Middle frontal gyrus (tissue), 1 donor: Measurements from ENCODE around the gene MUC6.

Experiments
- DNase-seq: peaks from one replicate; pipeline ENCODE4 v3.0.0-alpha.2; 2015; ENCODE audit warnings: low spot score; ENCODE audit errors: extremely low spot score

Gene MUC6

GRCh38 chr11:1036303-1036923, at the start of gene MUC6:
TSS of gene MUC6 (minus strand) at chr11:1036718. CDS start at chr11:1036655, 63 bp downstream.
- DNase-seq: no peak

- DNase-seq: no peak
These were observed 49.1 kb upstream of the MUC6 start for GRCh38 chr11:1085440-1086170.

DNA sequence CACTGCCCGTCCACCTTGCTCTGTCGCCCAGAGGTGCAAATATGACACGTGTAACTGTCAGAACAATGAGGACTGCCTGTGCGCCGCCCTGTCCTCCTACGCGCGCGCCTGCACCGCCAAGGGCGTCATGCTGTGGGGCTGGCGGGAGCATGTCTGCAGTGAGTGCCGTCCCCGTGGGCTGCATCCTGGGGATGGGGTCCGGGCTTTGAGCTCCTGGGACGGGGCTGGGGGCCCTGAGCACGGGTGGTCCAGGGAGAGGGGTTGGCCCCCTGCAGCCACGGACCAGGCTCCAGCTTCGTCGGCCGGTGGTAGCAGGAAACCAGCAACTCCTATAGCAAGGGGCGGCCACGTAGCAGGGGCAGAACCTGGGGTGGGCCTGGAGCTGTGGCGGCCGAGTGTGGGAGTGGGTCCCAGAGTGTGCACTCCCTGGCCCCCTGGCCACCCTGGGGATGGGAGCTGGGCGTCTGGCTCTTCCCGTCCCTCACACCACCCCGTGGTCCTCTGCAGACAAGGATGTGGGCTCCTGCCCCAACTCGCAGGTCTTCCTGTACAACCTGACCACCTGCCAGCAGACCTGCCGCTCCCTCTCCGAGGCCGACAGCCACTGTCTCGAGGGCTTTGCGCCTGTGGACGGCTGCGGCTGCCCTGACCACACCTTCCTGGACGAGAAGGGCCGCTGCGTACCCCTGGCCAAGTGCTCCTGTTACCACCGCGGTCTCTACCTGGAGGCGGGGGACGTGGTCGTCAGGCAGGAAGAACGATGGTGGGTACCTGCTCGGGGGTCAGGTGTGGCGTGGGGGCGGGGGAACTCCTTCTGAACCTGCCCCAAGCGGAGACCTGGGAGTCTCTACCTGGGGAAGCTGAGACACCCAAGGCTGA, 48.3 kb upstream of the MUC6 start:
- no peak for DNase-seq

DNA sequence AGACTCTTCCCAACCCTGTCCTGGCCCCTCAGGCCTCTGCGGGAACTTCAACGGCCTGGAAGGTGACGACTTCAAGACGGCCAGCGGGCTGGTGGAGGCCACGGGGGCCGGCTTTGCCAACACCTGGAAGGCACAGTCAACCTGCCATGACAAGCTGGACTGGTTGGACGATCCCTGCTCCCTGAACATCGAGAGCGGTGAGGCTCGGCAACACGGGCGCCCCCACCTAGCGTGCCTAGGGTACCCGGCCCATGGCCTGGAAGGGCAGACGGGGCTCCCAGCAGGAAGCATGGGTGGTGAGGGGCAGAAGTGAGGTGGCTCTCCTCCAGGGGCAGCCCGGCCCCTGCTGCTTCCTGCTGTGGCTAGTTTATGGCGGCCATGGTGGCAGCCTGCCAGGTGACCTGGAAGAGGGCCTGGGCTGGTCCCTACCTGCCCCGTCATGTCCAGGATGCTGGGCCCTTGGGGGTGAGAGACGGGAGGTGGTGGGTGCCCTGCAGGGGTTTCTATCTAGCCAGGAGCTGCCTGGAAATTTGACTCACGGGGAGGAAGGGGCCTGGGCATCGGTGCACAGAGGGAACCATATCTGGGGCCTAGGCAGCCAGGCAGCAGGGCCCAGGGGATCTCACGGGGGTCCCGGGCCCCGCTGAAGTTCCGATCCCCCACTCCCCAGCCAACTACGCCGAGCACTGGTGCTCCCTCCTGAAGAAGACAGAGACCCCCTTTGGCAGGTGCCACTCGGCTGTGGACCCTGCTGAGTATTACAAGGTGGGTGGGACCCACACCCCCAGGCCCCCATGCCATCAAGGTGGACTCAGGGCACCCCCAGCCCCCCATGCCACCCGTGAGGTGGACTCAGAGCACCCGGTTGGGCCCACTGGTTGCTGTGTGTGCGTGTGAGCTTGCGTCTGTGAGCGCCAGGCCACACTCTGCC, 47.4 kb upstream of the MUC6 start:
- no peak for DNase-seq

GRCh38 chr11:1082728-1083620, 46.5 kb upstream of the MUC6 start:
- DNase-seq: no peak

DNA sequence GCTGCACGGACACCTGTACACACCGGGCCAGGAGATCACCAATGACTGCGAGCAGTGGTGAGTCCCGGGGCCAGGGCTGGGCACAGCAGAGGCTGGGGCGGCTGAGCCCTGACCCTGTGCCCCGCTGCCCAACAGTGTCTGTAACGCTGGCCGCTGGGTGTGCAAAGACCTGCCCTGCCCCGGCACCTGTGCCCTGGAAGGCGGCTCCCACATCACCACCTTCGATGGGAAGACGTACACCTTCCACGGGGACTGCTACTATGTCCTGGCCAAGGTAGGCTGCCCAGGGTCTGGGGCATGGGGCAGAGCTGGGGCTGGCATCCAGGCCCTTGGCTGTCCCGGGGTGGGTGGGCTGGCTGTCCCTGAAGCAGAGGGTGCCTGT, 45.8 kb upstream of the MUC6 start:
- no peak for DNase-seq

- DNase-seq: no peak
These were observed 45.2 kb upstream of the MUC6 start for GRCh38 chr11:1081601-1082311.

- DNase-seq: no peak
These were observed 41.7 kb upstream of the MUC6 start for GRCh38 chr11:1078191-1078601.

GRCh38 chr11:1077417-1078119, 41.0 kb upstream of the MUC6 start:
- DNase-seq: no peak

GRCh38 chr11:1077033-1077416, 40.5 kb upstream of the MUC6 start:
- no peak for DNase-seq

DNA sequence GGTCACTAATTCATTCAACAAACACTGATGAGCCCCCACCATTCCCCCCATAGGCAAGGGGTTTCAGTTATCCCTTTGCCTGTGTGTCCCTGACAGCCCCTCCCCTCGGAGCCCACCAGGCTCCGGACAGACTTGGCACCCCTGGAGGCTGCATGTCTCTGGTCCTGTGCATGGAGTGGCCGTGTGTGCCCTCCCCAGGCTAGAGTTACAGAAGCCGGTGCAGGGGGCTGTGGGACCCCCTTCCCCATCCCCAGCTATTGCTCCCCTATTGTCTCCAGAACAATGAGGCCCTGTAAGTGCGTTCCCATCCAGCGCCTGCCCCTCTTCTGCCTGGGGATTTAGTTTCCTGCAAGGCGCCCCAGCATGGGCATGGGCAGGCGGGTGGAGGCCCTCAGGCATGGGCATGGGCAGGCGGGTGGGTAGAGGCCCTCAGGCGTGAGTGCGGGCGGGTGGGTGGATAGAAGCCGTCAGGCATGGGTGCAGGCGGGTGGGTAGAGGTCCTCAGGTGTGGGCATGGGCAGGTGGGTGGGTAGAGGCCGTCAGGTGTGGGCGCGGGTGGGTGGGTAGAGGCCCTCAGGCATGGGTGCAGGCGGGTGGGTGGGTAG, 39.6 kb upstream of the MUC6 start:
- DNase-seq: no peak

DNA sequence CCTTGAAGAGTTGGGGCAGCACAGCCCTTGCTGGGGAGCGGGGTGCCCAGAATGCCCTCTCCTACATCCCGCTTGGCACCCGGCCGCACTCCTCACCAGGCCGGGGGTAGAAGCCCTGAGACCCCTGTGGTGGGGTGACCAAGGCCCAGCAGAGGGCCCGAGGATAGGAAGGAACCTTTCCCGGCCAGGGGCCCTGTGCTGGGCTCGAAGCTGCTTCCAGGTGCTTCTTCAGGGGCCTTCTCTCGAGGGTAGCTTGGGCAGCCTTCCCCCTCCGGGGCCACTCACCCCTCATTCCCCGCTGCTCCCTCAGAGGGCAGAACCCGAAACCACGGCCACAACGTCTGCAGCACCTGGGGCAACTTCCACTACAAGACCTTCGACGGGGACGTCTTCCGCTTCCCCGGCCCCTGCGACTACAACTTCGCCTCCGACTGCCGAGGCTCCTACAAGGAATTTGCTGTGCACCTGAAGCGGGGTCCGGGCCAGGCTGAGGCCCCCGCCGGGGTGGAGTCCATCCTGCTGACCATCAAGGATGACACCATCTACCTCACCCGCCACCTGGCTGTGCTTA, 38.9 kb upstream of the MUC6 start:
- DNase-seq: no peak

DNA sequence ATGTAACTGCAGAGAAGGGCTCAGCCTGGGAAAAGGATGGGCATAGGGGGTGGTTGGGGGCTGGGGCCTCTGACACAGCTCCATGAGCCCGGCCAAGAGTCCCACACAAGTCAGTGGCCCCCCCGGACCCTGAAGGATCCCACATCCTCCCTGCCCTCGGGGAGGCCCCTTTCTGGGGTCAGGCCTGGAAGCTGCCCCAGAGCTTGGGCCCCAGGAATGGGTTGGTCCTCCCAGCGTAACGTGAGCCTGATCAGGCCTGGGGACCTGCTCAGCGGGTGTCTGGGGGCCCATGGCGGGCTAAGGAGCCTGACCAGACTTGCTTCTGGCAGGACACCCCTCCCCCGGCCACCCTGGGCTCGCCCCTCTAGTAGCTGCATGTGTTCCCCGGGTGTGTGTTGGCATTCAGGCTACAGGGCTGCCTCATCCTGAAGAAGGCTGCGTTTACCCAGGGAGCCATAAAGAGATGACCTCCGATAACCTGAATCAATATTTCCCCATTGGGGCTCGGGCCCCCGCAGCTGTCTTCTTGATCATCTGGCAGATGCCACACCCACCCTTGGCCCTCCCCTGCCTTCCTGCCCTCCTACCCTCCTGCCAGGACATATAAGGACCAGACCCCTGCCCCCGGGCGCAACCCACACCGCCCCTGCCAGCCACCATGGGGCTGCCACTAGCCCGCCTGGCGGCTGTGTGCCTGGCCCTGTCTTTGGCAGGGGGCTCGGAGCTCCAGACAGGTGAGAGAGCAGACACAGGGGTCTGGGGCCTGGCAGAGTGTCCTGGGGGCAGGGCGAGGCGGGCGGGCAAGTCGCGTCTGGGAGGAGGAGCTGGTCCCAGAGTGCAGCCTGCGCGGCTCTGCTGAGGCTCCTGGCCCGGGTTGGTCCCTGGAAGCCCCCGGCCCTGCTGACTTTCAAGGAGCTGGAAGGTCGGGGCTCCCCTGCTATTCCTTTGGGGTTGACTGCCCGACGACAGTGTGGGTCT, 38.0 kb upstream of the MUC6 start, which contains the start of gene MUC2:
Gene MUC2, plus strand, starts transcription at position 631 of the 978 bp plus-strand sequence.
- DNase-seq: no peak

- no peak for DNase-seq
These were observed 37.3 kb upstream of the MUC6 start for GRCh38 chr11:1073851-1074243.

GRCh38 chr11:1073261-1073724, 36.8 kb upstream of the MUC6 start:
- no peak for DNase-seq

DNA sequence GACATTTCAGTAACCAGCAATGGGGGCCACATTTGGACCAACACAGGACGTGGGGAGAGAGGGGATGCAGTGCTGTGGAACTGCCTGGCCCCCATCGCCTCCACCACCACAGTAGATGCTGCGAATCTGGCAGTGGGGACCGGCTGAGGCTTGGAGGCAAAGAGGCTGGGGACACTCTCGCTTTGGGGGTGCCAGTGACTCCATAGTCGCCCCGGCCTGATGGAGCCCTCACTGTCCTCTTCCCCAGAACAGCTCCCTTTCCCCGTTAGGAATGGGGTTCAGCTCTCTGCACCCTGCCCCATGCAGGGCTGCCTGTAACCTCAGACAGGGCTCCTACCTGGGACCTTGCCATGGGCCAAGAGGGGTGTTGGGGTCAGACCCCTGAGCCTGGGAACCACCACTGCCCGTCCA, 36.3 kb upstream of the MUC6 start:
- no peak for DNase-seq
